CD4-positive, alpha-beta memory T cell (primary cell): Measurements from ENCODE around the gene CRY2. TPM values are rescaled to one million over a fixed set of nuclear protein-coding genes. Genes with fewer than 3 reads are reported as not detected.

Source experiments
- CTCF ChIA-PET: fragments of 350-600 bp; sonication (Branson Sonifier 250); formaldehyde crosslinking; loops from one replicate; lab custom pipeline; 2021; ENCODE audit warnings: inconsistent platforms; ENCODE audit not compliant: partially characterized antibody; lab: Charles Lee
- POLR2A ChIA-PET: fragments of 350-600 bp; sonication (Branson Sonifier 250); formaldehyde crosslinking; loops from one replicate; lab custom pipeline; 2021; ENCODE audit not compliant: partially characterized antibody; lab: Charles Lee
- DNase-seq, 5 donors: peaks; one replicate each; pipeline versions ENCODE4 v3.0.0 to v3.0.0-alpha.2; 2020 to 2022; ENCODE audit warnings: mixed read lengths in 1 of 5
- H3K27ac ChIP-seq: one replicate; pipeline ENCODE4 v1.7.0; 2013; ENCODE audit warnings: low read depth, low read length
- H3K27me3 ChIP-seq: 2 replicates; pipeline ENCODE4 v1.7.0; 2013; ENCODE audit warnings: mild to moderate bottlenecking, low read length, moderate library complexity; ENCODE audit not compliant: insufficient read depth
- H3K36me3 ChIP-seq: 2 replicates; pipeline ENCODE4 v1.7.0; 2013; ENCODE audit warnings: mild to moderate bottlenecking, low read length, moderate library complexity; ENCODE audit not compliant: insufficient read depth
- H3K4me1 ChIP-seq: 2 replicates; pipeline ENCODE4 v1.7.0; 2013; ENCODE audit warnings: mild to moderate bottlenecking, low read length, moderate library complexity; ENCODE audit not compliant: insufficient read depth
- H3K4me3 ChIP-seq, 2 donors: one replicate each; pipeline ENCODE4 v1.7.0; 2013; ENCODE audit warnings: low read length in 2 of 2, mild to moderate bottlenecking in 1 of 2
- H3K9me3 ChIP-seq, 2 donors: one replicate each; pipeline ENCODE4 v1.7.0; 2013; ENCODE audit warnings: low read length in 2 of 2, control low read depth in 1 of 2; ENCODE audit not compliant: control insufficient read depth in 1 of 2
- H3K27ac Mint-ChIP-seq, 7 donors: one replicate each; pipeline ENCODE4 v1.8.0; 2020 to 2021; ENCODE audit warnings: mixed read lengths in 7 of 7, mild to moderate bottlenecking in 6 of 7, inconsistent platforms in 3 of 7, moderate library complexity in 3 of 7
- H3K27me3 Mint-ChIP-seq, 2 donors: one replicate each; pipeline ENCODE4 v1.8.0; 2020 to 2021; ENCODE audit warnings: mixed read lengths in 2 of 2
- H3K36me3 Mint-ChIP-seq, 2 donors: one replicate each; pipeline ENCODE4 v1.8.0; 2020 to 2021; ENCODE audit warnings: mixed read lengths in 2 of 2, inconsistent platforms in 1 of 2, mild to moderate bottlenecking in 1 of 2
- H3K4me1 Mint-ChIP-seq, 4 donors: one replicate each; pipeline ENCODE4 v1.8.0; 2020 to 2021; ENCODE audit warnings: mixed read lengths in 4 of 4, mild to moderate bottlenecking in 1 of 4
- H3K4me3 Mint-ChIP-seq, 8 donors: one replicate each; pipeline ENCODE4 v1.8.0; 2020 to 2021; ENCODE audit warnings: mixed read lengths in 8 of 8, mild to moderate bottlenecking in 7 of 8, moderate library complexity in 6 of 8, inconsistent platforms in 3 of 8
- H3K9me3 Mint-ChIP-seq, 8 donors: one replicate each; pipeline ENCODE4 v1.8.0; 2020 to 2021; ENCODE audit warnings: mixed read lengths in 8 of 8, mild to moderate bottlenecking in 5 of 8, inconsistent platforms in 3 of 8, moderate library complexity in 1 of 8
- intact Hi-C: fragments of 100-400 bp; cut with micrococcal nuclease; formaldehyde crosslinking; loops from one replicate; pipeline ENCODE4 v1.15.1; 2023
- polyA plus RNA-seq, 2 donors: library from polyadenylated mRNA; unstranded; fragments of 300-500 nt; fragmentation: Illumina TruSeq; gene quantifications; one replicate each; pipeline ENCODE4 v1.2.3, GENCODE V29; 2021
- total RNA-seq, 2 experiments: library from RNA; stranded (reverse); gene quantifications; one replicate each; pipeline ENCODE4 v1.2.3, GENCODE V29; 2021

Gene CRY2
- total and polyA plus RNA-seq, 4 experiments from 2014 or later: 22.6 to 67.4 (median 47.4) TPM

DNA sequence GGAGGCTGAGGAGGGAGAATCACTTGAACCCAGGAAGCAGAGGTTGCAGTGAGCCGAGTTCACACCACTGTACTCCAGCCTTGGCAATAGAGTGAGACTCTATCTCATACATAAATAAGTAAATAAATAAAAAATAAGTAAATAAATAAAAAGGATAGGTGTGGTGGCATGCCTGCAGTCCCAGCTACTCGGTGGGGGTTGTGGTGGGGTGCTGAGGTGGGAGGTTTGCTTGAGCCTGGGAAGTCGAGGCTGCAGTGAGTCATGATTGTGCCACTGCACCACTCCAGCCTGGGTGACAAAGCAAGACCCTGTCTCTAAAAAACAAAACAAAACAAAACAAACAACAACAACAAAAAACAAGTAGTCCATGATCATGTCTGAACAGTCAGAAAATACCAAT, 78.3 kb downstream of the CRY2 start:
- no peaks in the 10 kb centered on the region for H3K9me3 ChIP-seq
- peak overlapping the region in 2 of 8 donors; percentile 28 to 31 for H3K4me3 Mint-ChIP-seq
- H3K27ac ChIP-seq: no peak overlapping the region
- H3K4me1 Mint-ChIP-seq: peaks cover 23 to 54% (median 39%) of the 10 kb centered on the region in 4 donors
- no peaks in the 10 kb centered on the region for H3K27me3 ChIP-seq
- POLR2A ChIA-PET: interaction anchor here (6.2 kb wide), 1 partner anchor 8 kb away, joined by 77 read pairs; the partner anchor contains the start of gene PEX16
- H3K36me3 Mint-ChIP-seq: peaks cover 0 to 6% of the 10 kb centered on the region in 2 donors
- H3K36me3 ChIP-seq: no peaks in the 10 kb centered on the region
- intact Hi-C loops: no loop called here
- CTCF ChIA-PET: interaction anchor here (1.0 kb wide), 1 partner anchor 39 kb away, joined by 3 read pairs; no protein-coding TSS in a partner anchor
- H3K9me3 Mint-ChIP-seq: peaks cover 0 to 2% (median 0%) of the 10 kb centered on the region in 8 donors
- peaks cover 37% of the 10 kb centered on the region for H3K4me1 ChIP-seq
- H3K27ac Mint-ChIP-seq: peak overlapping the region in 3 of 7 donors; percentile 54 to 76 (median 66)
- peaks cover 0 to 1% of the 10 kb centered on the region in 2 donors for H3K27me3 Mint-ChIP-seq
- DNase-seq: no peak
- no peak overlapping the region for H3K4me3 ChIP-seq

DNA sequence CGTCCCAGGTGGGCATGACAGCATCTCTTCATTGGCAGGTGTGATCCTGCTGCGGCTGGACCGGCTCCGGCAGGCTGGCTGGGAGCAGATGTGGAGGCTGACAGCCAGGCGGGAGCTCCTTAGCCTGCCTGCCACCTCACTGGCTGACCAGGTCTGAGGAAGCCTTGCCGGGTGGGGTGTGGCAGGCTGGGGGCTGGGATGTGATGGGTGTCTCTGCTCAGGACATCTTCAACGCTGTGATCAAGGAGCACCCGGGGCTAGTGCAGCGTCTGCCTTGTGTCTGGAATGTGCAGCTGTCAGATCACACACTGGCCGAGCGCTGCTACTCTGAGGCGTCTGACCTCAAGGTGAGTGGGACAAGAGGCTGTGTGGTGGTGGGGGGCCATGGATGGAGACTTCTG, 78.7 kb downstream of the CRY2 start:
- ChIA-PET CTCF (interaction anchor here (1.0 kb wide), 1 partner anchor 39 kb away, joined by 3 read pairs; no protein-coding TSS in a partner anchor), POLR2A (interaction anchor here (6.2 kb wide), 1 partner anchor 8 kb away, joined by 77 read pairs; the partner anchor contains the start of gene PEX16)
- Histone ChIP-seq H3K27me3 (no peaks in the 10 kb centered on the region), H3K9me3 (no peaks in the 10 kb centered on the region), H3K4me1 (peaks cover 41% of the 10 kb centered on the region), H3K4me3 (no peak overlapping the region), H3K27ac (no peak overlapping the region), H3K36me3 (no peaks in the 10 kb centered on the region)
- H3K27ac Mint-ChIP-seq: peak overlapping the region in 2 of 7 donors; percentile 54 to 66
- peaks cover 0 to 6% of the 10 kb centered on the region in 2 donors for H3K36me3 Mint-ChIP-seq
- intact Hi-C loops: no loop called here
- no peak for DNase-seq
- H3K4me3 Mint-ChIP-seq: no peak overlapping the region
- peaks cover 0 to 1% of the 10 kb centered on the region in 2 donors for H3K27me3 Mint-ChIP-seq
- H3K4me1 Mint-ChIP-seq: peaks cover 24 to 54% (median 40%) of the 10 kb centered on the region in 4 donors
- peaks cover 0 to 2% (median 0%) of the 10 kb centered on the region in 8 donors for H3K9me3 Mint-ChIP-seq

DNA sequence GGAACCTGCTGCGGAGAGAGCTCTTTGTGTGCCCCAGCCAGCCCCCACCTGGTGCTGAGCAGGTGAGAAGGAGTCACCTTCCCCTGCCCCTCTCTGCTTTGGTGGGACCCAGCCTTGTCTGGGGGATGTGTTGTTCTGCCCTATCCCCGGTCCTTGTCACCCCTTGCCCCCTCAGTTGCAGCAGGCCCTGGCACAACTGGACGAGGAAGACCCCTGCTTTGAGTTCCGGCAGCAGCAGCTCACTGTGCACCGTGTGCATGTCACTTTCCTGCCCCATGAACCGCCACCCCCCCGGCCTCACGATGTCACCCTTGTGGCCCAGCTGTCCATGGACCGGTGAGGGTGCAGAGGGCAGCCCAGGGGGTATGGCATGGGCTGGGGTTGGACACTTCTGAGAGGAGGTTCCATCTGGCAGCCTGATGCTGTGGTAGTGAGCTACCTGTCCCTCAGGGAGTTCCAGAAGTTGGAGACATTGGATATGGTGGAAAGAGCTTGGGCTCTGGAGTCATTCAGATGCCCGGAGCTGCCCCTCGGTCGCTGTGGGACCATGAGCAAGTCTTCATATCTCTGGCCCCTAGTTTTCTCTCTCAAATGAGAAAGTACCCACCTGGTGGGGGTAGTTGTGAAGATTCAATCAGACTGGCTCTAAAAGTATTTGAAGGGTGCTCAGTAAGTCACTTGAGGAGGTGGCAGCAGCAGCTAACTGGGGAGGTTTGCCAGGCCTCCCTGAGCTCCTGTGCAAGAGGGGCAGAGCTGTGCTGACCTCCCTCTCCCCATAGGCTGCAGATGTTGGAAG, 79.5 kb downstream of the CRY2 start:
- DNase-seq: no peak
- ChIA-PET CTCF (interaction anchor here (2.0 kb wide), 1 partner anchor 38 kb away, joined by 6 read pairs; no protein-coding TSS in a partner anchor), POLR2A (interaction anchor here (0.5 to 6.2 kb wide), 2 partner anchors 9 to 1709 kb away, joined by 3 to 77 read pairs; partner anchors contain the start of gene PEX16)
- intact Hi-C loops: no loop called here
- Histone ChIP-seq H3K4me1 (peaks cover 44% of the 10 kb centered on the region), H3K36me3 (no peaks in the 10 kb centered on the region), H3K27me3 (no peaks in the 10 kb centered on the region), H3K9me3 (no peaks in the 10 kb centered on the region), H3K27ac (no peak overlapping the region), H3K4me3 (no peak overlapping the region)
- peaks cover 25 to 55% (median 42%) of the 10 kb centered on the region in 4 donors for H3K4me1 Mint-ChIP-seq
- peaks cover 0 to 1% of the 10 kb centered on the region in 2 donors for H3K27me3 Mint-ChIP-seq
- H3K9me3 Mint-ChIP-seq: peaks cover 0 to 2% (median 0%) of the 10 kb centered on the region in 8 donors
- H3K36me3 Mint-ChIP-seq: peaks cover 3 to 9% of the 10 kb centered on the region in 2 donors
- H3K4me3 Mint-ChIP-seq: no peak overlapping the region
- H3K27ac Mint-ChIP-seq: peak overlapping the region in 5 of 7 donors; percentile 29 to 78 (median 47)

DNA sequence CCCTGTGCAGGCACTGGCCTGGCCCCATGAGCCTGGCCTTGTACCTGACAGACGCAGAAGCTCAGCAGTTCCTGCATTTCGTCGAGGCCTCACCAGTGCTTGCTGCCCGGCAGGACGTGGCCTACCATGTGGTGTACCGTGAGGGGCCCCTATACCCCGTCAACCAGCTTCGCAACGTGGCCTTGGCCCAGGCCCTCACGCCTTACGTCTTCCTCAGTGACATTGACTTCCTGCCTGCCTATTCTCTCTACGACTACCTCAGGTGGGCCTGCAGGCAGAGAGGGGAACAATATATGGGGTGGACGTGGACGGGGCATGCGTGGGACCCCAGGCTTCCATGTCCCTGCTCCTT, 80.0 kb downstream of the CRY2 start:
- Histone ChIP-seq H3K36me3 (no peaks in the 10 kb centered on the region), H3K27me3 (no peaks in the 10 kb centered on the region), H3K4me1 (peaks cover 47% of the 10 kb centered on the region), H3K9me3 (no peaks in the 10 kb centered on the region), H3K27ac (no peak overlapping the region), H3K4me3 (no peak overlapping the region)
- H3K9me3 Mint-ChIP-seq: peaks cover 0 to 2% (median 0%) of the 10 kb centered on the region in 8 donors
- H3K4me1 Mint-ChIP-seq: peaks cover 26 to 59% (median 43%) of the 10 kb centered on the region in 4 donors
- DNase-seq: no peak
- intact Hi-C loops: no loop called here
- no peak overlapping the region for H3K4me3 Mint-ChIP-seq
- H3K27ac Mint-ChIP-seq: peak overlapping the region in 4 of 7 donors; percentile 29 to 78 (median 58)
- POLR2A ChIA-PET: interaction anchor here (6.2 kb wide), 1 partner anchor 9 kb away, joined by 77 read pairs; the partner anchor contains the start of gene PEX16
- CTCF ChIA-PET: interaction anchor here (2.0 kb wide), 1 partner anchor 38 kb away, joined by 6 read pairs; no protein-coding TSS in a partner anchor
- peaks cover 0 to 1% of the 10 kb centered on the region in 2 donors for H3K27me3 Mint-ChIP-seq
- H3K36me3 Mint-ChIP-seq: peaks cover 6 to 9% of the 10 kb centered on the region in 2 donors

DNA sequence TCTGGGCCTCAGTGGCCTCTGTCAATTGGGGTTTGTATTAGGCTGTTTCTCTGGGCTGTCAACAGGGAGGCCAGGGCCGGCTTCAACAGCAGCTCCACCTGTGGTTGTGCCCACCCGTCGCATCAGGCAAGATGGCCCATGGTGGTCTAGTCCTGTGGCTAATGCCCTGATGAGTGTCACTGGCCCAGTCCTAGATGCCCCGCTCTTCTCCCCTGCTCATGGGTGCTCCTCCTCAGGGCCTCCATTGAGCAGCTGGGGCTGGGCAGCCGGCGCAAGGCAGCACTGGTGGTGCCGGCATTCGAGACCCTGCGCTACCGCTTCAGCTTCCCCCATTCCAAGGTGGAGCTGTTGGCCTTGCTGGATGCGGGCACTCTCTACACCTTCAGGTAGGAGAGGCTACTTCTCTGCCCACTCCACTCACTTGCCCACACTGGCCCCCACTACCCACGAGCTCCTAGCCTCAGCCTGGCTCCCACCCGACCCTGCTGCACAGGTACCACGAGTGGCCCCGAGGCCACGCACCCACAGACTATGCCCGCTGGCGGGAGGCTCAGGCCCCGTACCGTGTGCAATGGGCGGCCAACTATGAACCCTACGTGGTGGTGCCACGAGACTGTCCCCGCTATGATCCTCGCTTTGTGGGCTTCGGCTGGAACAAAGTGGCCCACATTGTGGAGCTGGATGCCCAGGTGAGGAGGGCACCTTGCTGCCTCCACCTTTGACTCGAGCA, 80.6 kb downstream of the CRY2 start:
- no peak for DNase-seq
- H3K4me1 ChIP-seq: peaks cover 47% of the 10 kb centered on the region

DNA sequence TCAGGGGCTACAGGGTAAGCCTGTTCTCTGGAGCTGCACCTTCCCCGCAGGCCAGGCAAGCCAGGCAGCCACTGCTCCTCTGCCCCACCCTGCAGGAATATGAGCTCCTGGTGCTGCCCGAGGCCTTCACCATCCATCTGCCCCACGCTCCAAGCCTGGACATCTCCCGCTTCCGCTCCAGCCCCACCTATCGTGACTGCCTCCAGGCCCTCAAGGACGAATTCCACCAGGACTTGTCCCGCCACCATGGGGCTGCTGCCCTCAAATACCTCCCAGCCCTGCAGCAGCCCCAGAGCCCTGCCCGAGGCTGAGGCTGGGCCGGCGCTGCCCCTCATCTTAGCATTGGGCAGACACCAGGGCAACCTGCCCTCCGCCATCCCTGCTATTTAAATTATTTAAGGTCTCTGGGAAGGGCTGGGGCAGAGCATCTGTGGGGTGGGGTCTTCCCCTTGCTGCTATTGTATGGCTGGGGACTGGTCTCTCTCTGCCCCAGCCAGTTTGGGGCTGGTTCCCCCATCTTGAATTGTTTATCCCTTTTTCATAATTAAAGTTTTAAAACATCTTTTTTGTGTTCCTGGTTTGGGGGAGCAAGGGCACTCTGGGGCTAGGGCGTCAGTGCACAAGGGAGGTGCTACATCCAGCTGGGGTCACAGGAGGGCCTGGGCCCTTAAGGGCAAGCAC, 81.4 kb downstream of the CRY2 start:
- no peak overlapping the region for H3K27ac ChIP-seq
- Mint-ChIP-seq H3K4me1 (peaks cover 26 to 58% (median 44%) of the 10 kb centered on the region in 4 donors), H3K9me3 (peaks cover 0 to 2% (median 0%) of the 10 kb centered on the region in 8 donors), H3K36me3 (peaks cover 7 to 15% of the 10 kb centered on the region in 2 donors), H3K27ac (peak overlapping the region; percentile 7 to 78 (median 62)), H3K4me3 (peak overlapping the region in 2 of 8 donors; percentile 20 to 26), H3K27me3 (no peaks in the 10 kb centered on the region)
- ChIA-PET CTCF (interaction anchor here (1.2 to 2.8 kb wide), 4 partner anchors 11 to 86 kb away, joined by 5 to 14 read pairs (median 6); partner anchors contain the start of gene PEX16), POLR2A (interaction anchor here (6.2 kb wide), 1 partner anchor 11 kb away, joined by 77 read pairs; the partner anchor contains the start of gene PEX16)
- intact Hi-C loops: no loop called here
- no peak for DNase-seq
- H3K36me3 ChIP-seq: peaks cover 5% of the 10 kb centered on the region
- H3K9me3 ChIP-seq: no peaks in the 10 kb centered on the region
- no peak overlapping the region for H3K4me3 ChIP-seq
- no peaks in the 10 kb centered on the region for H3K27me3 ChIP-seq
- peaks cover 42% of the 10 kb centered on the region for H3K4me1 ChIP-seq

More for the DNA sequence above, 80.6 kb downstream of the CRY2 start:
- POLR2A ChIA-PET: interaction anchor here (6.2 kb wide), 1 partner anchor 10 kb away, joined by 77 read pairs; the partner anchor contains the start of gene PEX16
- no peak overlapping the region for H3K4me3 Mint-ChIP-seq
- CTCF ChIA-PET: interaction anchor here (1.2 to 2.0 kb wide), 3 partner anchors 10 to 85 kb away, joined by 5 to 6 read pairs (median 5); partner anchors contain the start of gene PEX16
- H3K27ac Mint-ChIP-seq: peak overlapping the region in 5 of 7 donors; percentile 23 to 78 (median 62)
- intact Hi-C loops: no loop called here
- no peaks in the 10 kb centered on the region for H3K36me3 ChIP-seq
- H3K4me1 Mint-ChIP-seq: peaks cover 28 to 63% (median 47%) of the 10 kb centered on the region in 4 donors
- H3K9me3 ChIP-seq: no peaks in the 10 kb centered on the region
- peaks cover 0 to 1% of the 10 kb centered on the region in 2 donors for H3K27me3 Mint-ChIP-seq
- H3K27me3 ChIP-seq: no peaks in the 10 kb centered on the region
- H3K27ac ChIP-seq: no peak overlapping the region
- no peak overlapping the region for H3K4me3 ChIP-seq
- peaks cover 7 to 10% of the 10 kb centered on the region in 2 donors for H3K36me3 Mint-ChIP-seq
- peaks cover 0 to 2% (median 0%) of the 10 kb centered on the region in 8 donors for H3K9me3 Mint-ChIP-seq
